GM21360 (cell line): ENCODE measurements around the gene PSPH.
"Not testable (repeated sequence)": the region's sequence is repeated elsewhere in the genome, so short reads cannot be mapped to it uniquely, and the experiment has no call there.

Experiments
- ATAC-seq: cut with Tn5 transposase; IDR thresholded peaks from one replicate; pipeline ENCODE4 v1.9.1; 2021; ENCODE audit warnings: mild to moderate bottlenecking, moderate library complexity; ENCODE audit not compliant: unreplicated experiment

The PSPH gene

GRCh38 chr7:56051339-56052191 lies at the start of gene PSPH, which contains the start of gene CCT6A:
Gene PSPH, minus strand, starts transcription at chr7:56051444. Its CDS starts 30,232 bp downstream, at chr7:56021212.
Gene CCT6A, plus strand, starts transcription at chr7:56051765. Its CDS starts 84 bp downstream, at chr7:56051849.
- ATAC-seq = peak; percentile 93

GRCh38 chr7:56099653-56100052 lies 48.4 kb upstream of the PSPH start:
- ATAC-seq = no peak

- not testable (repeated sequence) for ATAC-seq
These were observed 47.2 kb upstream of the PSPH start for GRCh38 chr7:56098187-56099008.

GRCh38 chr7:56097700-56098099 lies 46.5 kb upstream of the PSPH start:
- no peak for ATAC-seq

GRCh38 chr7:56092789-56093531 lies 41.7 kb upstream of the PSPH start, which contains the start of gene PHKG1:
Gene PHKG1, minus strand, starts transcription at chr7:56092952. Its CDS starts 4,011 bp downstream, at chr7:56088941.
- no peak for ATAC-seq

- not testable (repeated sequence) for ATAC-seq
These were observed 41.1 kb upstream of the PSPH start for GRCh38 chr7:56092388-56092787.

- ATAC-seq = no peak
These were observed 40.3 kb upstream of the PSPH start for GRCh38 chr7:56091591-56091990.

- no peak for ATAC-seq
These were observed 36.2 kb upstream of the PSPH start for GRCh38 chr7:56087445-56087844.

GRCh38 chr7:56086761-56087160 lies 35.5 kb upstream of the PSPH start:
- no peak for ATAC-seq

- ATAC-seq = no peak
These were observed 32.0 kb upstream of the PSPH start for GRCh38 chr7:56083150-56083785.

GRCh38 chr7:56081626-56082340 lies 30.5 kb upstream of the PSPH start:
- no peak for ATAC-seq

- not testable (repeated sequence) for ATAC-seq
These were observed 29.6 kb upstream of the PSPH start for GRCh38 chr7:56080726-56081435.

GRCh38 chr7:56079450-56080185 lies 28.4 kb upstream of the PSPH start:
- ATAC-seq = no peak

GRCh38 chr7:56078196-56078595 lies 27.0 kb upstream of the PSPH start:
- no peak for ATAC-seq

GRCh38 chr7:56077681-56078080 lies 26.4 kb upstream of the PSPH start:
- ATAC-seq = no peak

GRCh38 chr7:56074371-56074791 lies 23.1 kb upstream of the PSPH start:
- ATAC-seq = peak; percentile 74

- ATAC-seq = not testable (repeated sequence)
These were observed 15.1 kb upstream of the PSPH start for GRCh38 chr7:56066376-56066775.

- ATAC-seq = peak; percentile 73
These were observed 12.8 kb upstream of the PSPH start, which contains the start of gene SUMF2 for GRCh38 chr7:56063882-56064625. Gene SUMF2, plus strand, starts transcription at chr7:56064286. Its CDS starts 26 bp downstream, at chr7:56064312.
